ENCODE measurements around the gene LTBP4. TPM values are rescaled to one million over a fixed set of nuclear protein-coding genes. Genes with fewer than 3 reads are reported as not detected.
"Not testable (repeated sequence)": the region's sequence is repeated elsewhere in the genome, so short reads cannot be mapped to it uniquely, and the experiment has no call there.

The LTBP4 gene
- polyA plus RNA-seq, 5 donors: 225 to 627 (median 357) TPM

GRCh38 chr19:40571005-40571318, 30.2 kb upstream of the LTBP4 start:
- DNase-seq: no peak

- no peak for DNase-seq
Measured at GRCh38 chr19:40571831-40572495, 29.2 kb upstream of the LTBP4 start.

DNA sequence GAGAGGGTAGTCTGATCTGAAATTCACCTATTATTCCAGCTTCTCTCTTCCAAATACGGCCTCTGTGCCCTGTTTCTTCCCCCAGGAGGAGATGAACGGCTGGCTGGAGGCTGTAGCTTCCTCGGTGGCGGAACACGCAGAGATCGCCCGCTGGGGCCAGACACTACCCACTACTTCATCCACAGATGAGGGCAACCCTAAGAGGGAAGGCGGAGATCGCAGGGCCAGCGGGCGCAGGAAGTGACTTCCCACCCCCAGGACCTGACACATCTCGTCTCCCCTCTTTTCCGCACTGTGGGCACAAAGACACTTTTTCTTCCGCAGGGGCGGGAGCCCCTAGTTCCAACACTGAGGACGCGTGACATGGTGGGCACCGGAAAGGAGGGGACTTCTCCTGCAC, 25.8 kb upstream of the LTBP4 start:
- DNase-seq: no peak

DNA sequence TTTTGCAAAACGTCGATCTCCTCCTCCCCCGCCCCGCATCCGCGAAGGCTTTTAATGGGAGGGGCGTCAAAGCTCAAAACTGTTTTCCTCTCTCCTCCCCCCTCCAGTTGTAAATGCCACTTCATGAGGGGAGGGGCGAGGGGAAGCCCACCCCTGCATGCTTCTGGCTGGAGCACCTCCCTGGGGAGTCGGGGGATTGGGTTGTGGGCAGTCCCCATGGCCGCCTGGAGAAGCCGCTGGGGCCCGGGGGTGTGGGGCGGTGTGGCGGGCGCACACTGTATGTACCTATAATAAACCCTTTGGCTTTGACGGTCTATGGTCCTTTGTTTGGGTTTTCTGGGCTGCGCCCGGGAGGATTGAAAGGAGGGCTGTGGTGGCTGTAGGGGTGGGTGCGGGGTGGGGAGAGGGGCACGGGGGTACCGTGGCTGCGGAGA, 25.0 kb upstream of the LTBP4 start:
- no peak for DNase-seq

DNA sequence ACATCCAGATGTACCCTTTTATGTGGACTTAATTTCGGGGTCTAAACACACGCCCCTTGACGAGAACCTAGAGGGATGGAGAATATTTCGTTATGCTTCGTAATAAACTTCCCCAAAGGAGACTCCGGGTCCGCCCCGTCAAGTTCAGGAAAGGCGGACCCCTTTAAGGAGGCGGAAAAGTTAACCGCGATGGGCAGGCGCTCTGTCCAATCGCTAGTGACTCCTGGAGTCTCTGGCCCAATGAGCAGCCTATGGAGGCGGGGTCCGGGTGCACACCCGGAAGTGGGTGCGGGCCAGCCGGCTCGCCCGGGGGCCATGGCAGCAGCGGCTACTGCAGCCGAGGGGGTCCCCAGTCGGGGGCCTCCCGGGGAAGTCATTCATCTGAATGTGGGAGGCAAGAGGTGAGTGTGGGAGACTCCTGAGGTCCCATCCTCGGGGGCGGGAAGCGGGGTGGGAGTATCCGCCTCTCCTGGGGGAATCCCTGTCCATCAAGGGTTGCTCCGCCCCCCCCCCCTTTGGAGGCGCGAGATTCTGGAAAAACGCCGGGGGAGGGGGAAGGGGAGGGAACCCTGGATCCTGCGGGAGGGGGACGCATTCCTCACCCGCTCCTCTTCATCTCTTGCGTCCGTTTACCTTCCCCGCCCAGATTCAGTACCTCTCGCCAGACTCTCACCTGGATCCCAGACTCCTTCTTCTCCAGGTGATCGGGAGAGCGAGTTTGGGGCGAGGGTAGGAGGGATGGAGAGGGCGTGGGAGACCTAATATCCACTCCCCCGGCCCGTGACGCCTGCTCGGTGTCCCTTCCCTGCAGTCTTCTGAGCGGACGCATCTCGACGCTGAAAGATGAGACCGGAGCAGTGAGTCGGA, 24.4 kb upstream of the LTBP4 start, which contains the start of gene SHKBP1:
TSS of gene SHKBP1 (plus strand) at position 289 of the 867 bp plus-strand sequence. CDS start at position 316, 27 bp downstream.
- DNase-seq: peak; percentile 93 to 94

- DNase-seq: no peak
Measured at GRCh38 chr19:40578442-40578908, 22.7 kb upstream of the LTBP4 start.

DNA sequence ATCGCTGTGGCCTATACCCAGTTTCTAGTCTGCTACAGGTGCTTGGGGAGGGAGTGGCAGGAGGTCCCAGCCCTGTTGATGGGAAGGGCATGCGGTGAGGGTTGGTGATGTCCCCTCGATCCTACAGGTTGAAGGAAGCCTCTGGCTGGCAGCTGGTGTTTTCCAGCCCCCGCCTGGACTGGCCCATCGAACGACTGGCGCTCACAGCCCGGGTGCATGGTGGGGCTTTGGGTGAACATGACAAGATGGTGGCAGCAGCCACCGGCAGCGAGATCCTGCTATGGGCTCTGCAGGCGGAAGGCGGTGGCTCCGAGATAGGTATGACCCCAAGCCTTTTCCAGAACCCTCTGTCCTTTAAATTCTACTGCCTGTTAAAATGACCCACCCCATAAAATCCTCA, 20.6 kb upstream of the LTBP4 start:
- no peak for DNase-seq

- no peak for DNase-seq
Measured at GRCh38 chr19:40581531-40581930, 19.6 kb upstream of the LTBP4 start.

- no peak for DNase-seq
Measured at GRCh38 chr19:40582467-40582866, 18.7 kb upstream of the LTBP4 start.

DNA sequence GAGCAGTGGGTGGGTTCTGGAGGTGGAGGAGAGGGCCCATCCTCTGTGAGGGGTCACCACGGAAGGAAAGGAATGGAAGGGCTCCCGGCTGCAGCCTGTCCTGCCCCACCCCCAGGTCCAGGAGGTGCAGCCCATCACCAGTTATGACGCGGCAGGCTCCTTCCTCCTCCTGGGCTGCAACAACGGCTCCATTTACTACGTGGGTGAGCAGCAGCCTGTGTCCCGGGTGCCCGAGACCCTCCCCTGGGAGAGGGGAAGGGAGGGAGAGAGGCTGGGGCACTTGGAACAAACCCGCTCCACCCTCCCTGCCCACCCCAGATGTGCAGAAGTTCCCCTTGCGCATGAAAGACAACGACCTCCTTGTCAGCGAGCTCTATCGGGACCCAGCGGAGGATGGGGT, 17.9 kb upstream of the LTBP4 start:
- no peak for DNase-seq

DNA sequence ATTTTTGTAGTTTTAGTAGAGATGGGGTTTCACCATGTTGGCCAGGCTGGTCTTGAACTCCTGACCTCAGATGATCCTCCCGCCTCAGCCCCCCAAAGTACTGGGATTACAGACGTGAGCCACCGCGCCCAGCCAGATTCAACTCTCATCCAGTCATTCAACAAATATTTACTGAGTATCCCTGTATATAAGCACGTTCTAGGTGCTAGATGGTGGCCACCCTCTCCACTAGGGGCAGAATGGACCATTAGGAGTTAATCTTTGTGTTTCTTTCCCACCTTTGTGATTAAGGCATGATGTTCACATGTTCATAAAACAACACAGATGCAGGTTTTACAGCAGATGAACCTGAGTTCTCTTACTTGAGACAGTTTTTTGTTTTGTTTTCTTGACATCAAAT, 17.2 kb upstream of the LTBP4 start:
- no peak for DNase-seq

- DNase-seq: no peak
Measured at GRCh38 chr19:40585241-40585981, 15.8 kb upstream of the LTBP4 start.

GRCh38 chr19:40585982-40586422, 15.2 kb upstream of the LTBP4 start:
- DNase-seq: no peak

- DNase-seq: no peak
Measured at GRCh38 chr19:40586611-40587010, 14.6 kb upstream of the LTBP4 start.

GRCh38 chr19:40588110-40588854, 12.9 kb upstream of the LTBP4 start:
- DNase-seq: no peak

DNA sequence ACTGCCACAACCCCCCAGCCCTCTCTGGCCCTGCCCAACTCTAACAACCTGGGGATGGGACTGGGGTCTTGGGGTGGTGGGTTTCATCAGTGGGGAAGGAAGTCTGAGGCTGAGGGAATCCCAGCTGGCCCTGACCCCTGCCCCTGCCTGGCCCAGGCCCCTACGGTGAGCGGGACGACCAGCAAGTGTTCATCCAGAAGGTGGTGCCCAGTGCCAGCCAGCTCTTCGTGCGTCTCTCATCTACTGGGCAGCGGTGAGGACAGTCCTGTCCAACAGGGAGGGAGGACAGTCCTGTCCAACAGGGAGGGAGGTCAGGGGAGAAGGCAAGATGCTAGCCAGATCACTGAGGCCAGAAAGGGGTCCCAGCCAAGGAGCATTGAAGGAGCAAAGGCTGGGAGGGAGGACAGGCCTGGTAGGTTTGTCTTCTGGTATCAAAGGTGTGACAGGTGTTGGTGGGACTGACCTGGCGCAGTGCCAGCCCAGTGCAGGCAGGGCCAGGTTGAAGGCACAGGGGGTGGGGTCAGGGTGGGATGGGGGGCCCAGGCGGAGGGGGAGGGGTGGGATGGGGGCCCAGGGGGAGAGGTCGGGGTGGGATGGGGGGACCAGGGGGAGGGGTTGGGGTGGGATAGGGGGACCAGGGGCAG, 12.1 kb upstream of the LTBP4 start:
- DNase-seq: no peak

- DNase-seq: no peak
Measured at GRCh38 chr19:40589591-40590429, 11.4 kb upstream of the LTBP4 start.

GRCh38 chr19:40590464-40591265, 10.5 kb upstream of the LTBP4 start:
- no peak for DNase-seq

- not testable (repeated sequence) for DNase-seq
Measured at GRCh38 chr19:40591724-40592123, 9.4 kb upstream of the LTBP4 start.
